ENCODE data around the gene ANGPTL5. TPM values are rescaled to one million over a fixed set of nuclear protein-coding genes. Genes with fewer than 3 reads are reported as not detected.
A peak's percentile ranks its signal among the peaks of the same experiment; 100 is the strongest.

The ANGPTL5 gene
- polyA plus RNA-seq, 1 donor (not counting 4 experiments of a cell fraction or from before 2014, with no cell fraction given) = 0.03 TPM

DNA sequence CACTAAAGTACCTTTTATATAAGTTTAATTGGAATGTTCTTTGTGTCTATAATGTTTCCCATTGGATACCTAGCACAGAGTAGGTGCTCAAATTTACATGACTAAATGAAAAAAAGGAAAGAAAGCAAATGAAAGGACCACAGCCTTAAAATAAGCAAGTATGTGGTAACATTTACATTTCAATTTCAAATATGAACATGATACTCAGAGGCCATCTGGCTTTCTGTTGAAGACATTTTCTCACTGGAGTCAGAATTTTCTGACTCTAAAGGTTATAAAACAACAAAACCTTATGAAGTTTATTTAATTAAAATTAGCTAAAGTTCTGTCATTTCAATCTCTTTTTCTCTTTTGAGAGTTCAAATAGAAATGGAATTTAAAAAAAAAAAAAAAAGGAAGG lies 904 bp upstream of the ANGPTL5 start:
- no peak overlapping the region for H3K4me2 ChIP-seq (ENCODE audit: control insufficient read depth, extremely low read depth, insufficient read depth, low read depth, low read length)
- no peaks in the 10 kb centered on the region for H3K9me3 ChIP-seq (ENCODE audit: control insufficient read depth, low read depth, low read length)
- H3K4me3 ChIP-seq (ENCODE audit: control insufficient read depth in 2 of 3, extremely low read depth in 1 of 3, insufficient read depth in 2 of 3, low read depth in 1 of 3, low read length in 3 of 3) = no peak overlapping the region

GRCh38 chr11:101915791-101916291 lies 481 bp downstream of the ANGPTL5 start:
- Histone ChIP-seq H3K4me2 (ENCODE audit: control insufficient read depth, extremely low read depth, insufficient read depth, low read depth, low read length) (peak overlapping the region; percentile 88), H3K27me3 (ENCODE audit: control insufficient read depth, extremely low read depth, insufficient read depth, low read length) (no peaks in the 10 kb centered on the region), H3K4me3 (ENCODE audit: control insufficient read depth in 2 of 3, extremely low read depth in 1 of 3, insufficient read depth in 2 of 3, low read depth in 1 of 3, low read length in 3 of 3) (peak overlapping the region; percentile 69 to 83 (median 80)), H3K36me3 (ENCODE audit: control insufficient read depth in 2 of 2, extremely low read depth in 1 of 2, insufficient read depth in 2 of 2, low read length in 2 of 2) (no peaks in the 10 kb centered on the region), H4K20me1 (ENCODE audit: control insufficient read depth, extremely low read depth, insufficient read depth, low read length) (no peaks in the 10 kb centered on the region), H3K27ac (ENCODE audit: control insufficient read depth, insufficient read depth, low read length) (peak overlapping the region; percentile 82), H3K9me3 (ENCODE audit: control insufficient read depth, low read depth, low read length) (no peaks in the 10 kb centered on the region), H3K9me1 (ENCODE audit: control insufficient read depth, extremely low read depth, insufficient read depth, low read length) (no peaks in the 10 kb centered on the region), H3K79me2 (ENCODE audit: control insufficient read depth, insufficient read depth, low read length) (no peaks in the 10 kb centered on the region), H3K4me1 (ENCODE audit: control insufficient read depth, extremely low read depth, insufficient read depth, low read length) (peaks cover 16% of the 10 kb centered on the region), H3K9ac (ENCODE audit: control insufficient read depth, extremely low read depth, insufficient read depth, low read length) (peak overlapping the region; percentile 81), H2AFZ (ENCODE audit: control insufficient read depth, low read length) (peak overlapping the region; percentile 96)
- TF ChIP-seq CTCF (optimal IDR thresholded peaks at IDR 0.05 in 1 of 3, IDR thresholded peaks at IDR 0.05 in 1 of 3, conservative IDR thresholded peaks at IDR 0.05 in 1 of 3; ENCODE audit: extremely low read depth in 1 of 3, insufficient read depth in 2 of 3, low read length in 3 of 3) (no peak), EZH2 (IDR thresholded peaks at IDR 0.05; ENCODE audit: low read length) (no peak)
- DNase-seq (ENCODE audit: low read depth, low spot score) (no peak), FAIRE-seq (peak; percentile 23)
- dilution Hi-C loops (cut with MboI; ENCODE audit: extremely low pct_ligation_motif_present, low sequenced_read_pairs) = no loop called here

More for the DNA sequence above, 904 bp upstream of the ANGPTL5 start:
- no peaks in the 10 kb centered on the region for H4K20me1 ChIP-seq (ENCODE audit: control insufficient read depth, extremely low read depth, insufficient read depth, low read length)
- H3K9ac ChIP-seq (ENCODE audit: control insufficient read depth, extremely low read depth, insufficient read depth, low read length) = no peak overlapping the region
- dilution Hi-C loops (cut with MboI; ENCODE audit: extremely low pct_ligation_motif_present, low sequenced_read_pairs) = no loop called here
- no peaks in the 10 kb centered on the region for H3K79me2 ChIP-seq (ENCODE audit: control insufficient read depth, insufficient read depth, low read length)
- TF ChIP-seq EZH2 (IDR thresholded peaks at IDR 0.05; ENCODE audit: low read length) = no peak
- TF ChIP-seq CTCF (optimal IDR thresholded peaks at IDR 0.05 in 1 of 3, IDR thresholded peaks at IDR 0.05 in 1 of 3, conservative IDR thresholded peaks at IDR 0.05 in 1 of 3; ENCODE audit: extremely low read depth in 1 of 3, insufficient read depth in 2 of 3, low read length in 3 of 3) = no peak
- H3K4me1 ChIP-seq (ENCODE audit: control insufficient read depth, extremely low read depth, insufficient read depth, low read length) = peaks cover 16% of the 10 kb centered on the region
- H3K9me1 ChIP-seq (ENCODE audit: control insufficient read depth, extremely low read depth, insufficient read depth, low read length) = no peaks in the 10 kb centered on the region
- H2AFZ ChIP-seq (ENCODE audit: control insufficient read depth, low read length) = no peak overlapping the region
- no peak for FAIRE-seq
- H3K36me3 ChIP-seq (ENCODE audit: control insufficient read depth in 2 of 2, extremely low read depth in 1 of 2, insufficient read depth in 2 of 2, low read length in 2 of 2) = no peaks in the 10 kb centered on the region
- no peaks in the 10 kb centered on the region for H3K27me3 ChIP-seq (ENCODE audit: control insufficient read depth, extremely low read depth, insufficient read depth, low read length)
- no peak overlapping the region for H3K27ac ChIP-seq (ENCODE audit: control insufficient read depth, insufficient read depth, low read length)
- no peak for DNase-seq (ENCODE audit: low read depth, low spot score)

All from keratinocyte (primary cell).